HG03378 (cell line): ENCODE data around the gene FOSB.

Source experiments
- ATAC-seq: cut with Tn5 transposase; IDR thresholded peaks from one replicate; pipeline ENCODE4 v1.9.1; 2021; ENCODE audit warnings: mild to moderate bottlenecking, moderate library complexity; ENCODE audit not compliant: unreplicated experiment

FOSB gene

GRCh38 chr19:45467115-45467455 is 711 bp upstream of the FOSB start:
- no peak for ATAC-seq

GRCh38 chr19:45468159-45468651 is 409 bp downstream of the FOSB start:
- ATAC-seq, result peak; percentile 1

GRCh38 chr19:45468803-45469131 is 971 bp downstream of the FOSB start:
- peak; percentile 26 for ATAC-seq

- ATAC-seq, result peak; percentile 48
Measured at GRCh38 chr19:45469132-45469944, 1.5 kb downstream of the FOSB start.

GRCh38 chr19:45469945-45470761 is 2.4 kb downstream of the FOSB start:
- ATAC-seq, result no peak

- no peak for ATAC-seq
Measured at GRCh38 chr19:45470762-45471081, 2.9 kb downstream of the FOSB start.

- no peak for ATAC-seq
Measured at GRCh38 chr19:45471111-45471930, 3.5 kb downstream of the FOSB start.

- no peak for ATAC-seq
Measured at GRCh38 chr19:45471931-45472562, 4.3 kb downstream of the FOSB start.

GRCh38 chr19:45472563-45473366 is 5.0 kb downstream of the FOSB start:
- no peak for ATAC-seq

GRCh38 chr19:45473367-45473681 is 5.5 kb downstream of the FOSB start:
- ATAC-seq, result no peak

GRCh38 chr19:45473682-45474605 is 6.1 kb downstream of the FOSB start:
- no peak for ATAC-seq

- no peak for ATAC-seq
Measured at GRCh38 chr19:45474606-45475521, 7.1 kb downstream of the FOSB start.

- ATAC-seq, result no peak
Measured at GRCh38 chr19:45475537-45476291, 7.9 kb downstream of the FOSB start.

- ATAC-seq, result no peak
Measured at GRCh38 chr19:45476304-45476703, 8.5 kb downstream of the FOSB start.

GRCh38 chr19:45477186-45477585 is 9.4 kb downstream of the FOSB start:
- ATAC-seq, result no peak

GRCh38 chr19:45477713-45478453 is 10.1 kb downstream of the FOSB start:
- ATAC-seq, result peak; percentile 17
